Type B pancreatic cell (in vitro differentiated cells): ENCODE results near the gene LRP1-AS. TPM values are rescaled to one million over a fixed set of nuclear protein-coding genes. Genes with fewer than 3 reads are reported as not detected.

Source experiments
- DNase-seq: peaks from one replicate; pipeline ENCODE4 v3.0.0; 2021; ENCODE audit warnings: mixed read lengths; ENCODE audit not compliant: unreplicated experiment; ENCODE audit errors: extremely low spot score
- H3K27ac Mint-ChIP-seq: 2 replicates; pipeline ENCODE4 v1.8.0; 2021; ENCODE audit warnings: mild to moderate bottlenecking, mixed read lengths
- H3K27me3 Mint-ChIP-seq: 2 replicates; pipeline ENCODE4 v1.8.0; 2021; ENCODE audit warnings: mixed read lengths
- H3K36me3 Mint-ChIP-seq: 2 replicates; pipeline ENCODE4 v1.8.0; 2021; ENCODE audit warnings: mixed read lengths
- H3K4me1 Mint-ChIP-seq: one replicate; pipeline ENCODE4 v1.8.0; 2021; ENCODE audit warnings: mixed read lengths; ENCODE audit not compliant: unreplicated experiment
- H3K4me3 Mint-ChIP-seq: 2 replicates; pipeline ENCODE4 v1.8.0; 2021; ENCODE audit warnings: mild to moderate bottlenecking, mixed read lengths
- H3K9me3 Mint-ChIP-seq: 2 replicates; pipeline ENCODE4 v1.8.0; 2021; ENCODE audit warnings: mixed read lengths
- CTCF ChIP-seq: fragments of 200-600 bp; sonication (generic); conservative IDR thresholded peaks from 2 replicates; pipeline ENCODE4 v1.5.0; 2021; ENCODE audit warnings: antibody characterized with exemption, mild to moderate bottlenecking
- total RNA-seq: library from RNA; stranded (reverse); gene quantifications from 2 replicates; pipeline ENCODE4 v1.2.1, GENCODE V29; 2021; ENCODE audit warnings: low replicate concordance

Gene LRP1-AS
- total RNA-seq, 1 donor from 2014 or later: not detected

GRCh38 chr12:57164454-57164853 lies 17.0 kb upstream of the LRP1-AS start:
- no peak for TF ChIP-seq CTCF
- Mint-ChIP-seq H3K9me3 (no peaks in the 10 kb centered on the region), H3K4me3 (no peak overlapping the region)

GRCh38 chr12:57162553-57163125 lies 15.2 kb upstream of the LRP1-AS start:
- no peak for TF ChIP-seq CTCF
- Mint-ChIP-seq H3K9me3 (no peaks in the 10 kb centered on the region), H3K27ac (no peak overlapping the region), H3K4me3 (no peak overlapping the region), H3K27me3 (no peaks in the 10 kb centered on the region), H3K4me1 (peaks cover 31% of the 10 kb centered on the region), H3K36me3 (peaks cover 52% of the 10 kb centered on the region)
- no peak for DNase-seq

More at GRCh38 chr12:57164454-57164853, 17.0 kb upstream of the LRP1-AS start:
- no peaks in the 10 kb centered on the region for H3K27me3 Mint-ChIP-seq
- H3K27ac Mint-ChIP-seq: no peak overlapping the region
- H3K36me3 Mint-ChIP-seq: peaks cover 45% of the 10 kb centered on the region
- H3K4me1 Mint-ChIP-seq: peaks cover 18% of the 10 kb centered on the region
- DNase-seq: no peak

GRCh38 chr12:57161491-57161890 lies 14.1 kb upstream of the LRP1-AS start:
- no peak for TF ChIP-seq CTCF
- Mint-ChIP-seq H3K27ac (no peak overlapping the region), H3K27me3 (no peaks in the 10 kb centered on the region), H3K4me3 (no peak overlapping the region), H3K36me3 (peaks cover 59% of the 10 kb centered on the region), H3K4me1 (peaks cover 33% of the 10 kb centered on the region), H3K9me3 (no peaks in the 10 kb centered on the region)
- no peak for DNase-seq

- no peak for DNase-seq
- no peak for TF ChIP-seq CTCF
- peaks cover 33% of the 10 kb centered on the region for H3K4me1 Mint-ChIP-seq
- peaks cover 58% of the 10 kb centered on the region for H3K36me3 Mint-ChIP-seq
- H3K4me3 Mint-ChIP-seq: no peak overlapping the region
- H3K27ac Mint-ChIP-seq: no peak overlapping the region
- H3K9me3 Mint-ChIP-seq: no peaks in the 10 kb centered on the region
- H3K27me3 Mint-ChIP-seq: no peaks in the 10 kb centered on the region
These were observed 13.3 kb upstream of the LRP1-AS start for GRCh38 chr12:57160741-57161140.

- H3K36me3 Mint-ChIP-seq: peaks cover 60% of the 10 kb centered on the region
- no peaks in the 10 kb centered on the region for H3K27me3 Mint-ChIP-seq
- no peaks in the 10 kb centered on the region for H3K9me3 Mint-ChIP-seq
- H3K4me3 Mint-ChIP-seq: no peak overlapping the region
- DNase-seq: no peak
- TF ChIP-seq CTCF: no peak
- H3K27ac Mint-ChIP-seq: no peak overlapping the region
- peaks cover 37% of the 10 kb centered on the region for H3K4me1 Mint-ChIP-seq
These were observed 12.6 kb upstream of the LRP1-AS start for GRCh38 chr12:57160040-57160439.

- H3K27ac Mint-ChIP-seq: no peak overlapping the region
- TF ChIP-seq CTCF: no peak
- no peaks in the 10 kb centered on the region for H3K27me3 Mint-ChIP-seq
- peaks cover 58% of the 10 kb centered on the region for H3K36me3 Mint-ChIP-seq
- no peak overlapping the region for H3K4me3 Mint-ChIP-seq
- no peaks in the 10 kb centered on the region for H3K9me3 Mint-ChIP-seq
- H3K4me1 Mint-ChIP-seq: peaks cover 37% of the 10 kb centered on the region
- DNase-seq: no peak
These were observed 11.9 kb upstream of the LRP1-AS start for GRCh38 chr12:57159311-57159710.
